ENCODE measurements around the gene TMEM150A.
"Not testable (repeated sequence)": the region's sequence is repeated elsewhere in the genome, so short reads cannot be mapped to it uniquely, and the experiment has no call there.

The TMEM150A gene

DNA sequence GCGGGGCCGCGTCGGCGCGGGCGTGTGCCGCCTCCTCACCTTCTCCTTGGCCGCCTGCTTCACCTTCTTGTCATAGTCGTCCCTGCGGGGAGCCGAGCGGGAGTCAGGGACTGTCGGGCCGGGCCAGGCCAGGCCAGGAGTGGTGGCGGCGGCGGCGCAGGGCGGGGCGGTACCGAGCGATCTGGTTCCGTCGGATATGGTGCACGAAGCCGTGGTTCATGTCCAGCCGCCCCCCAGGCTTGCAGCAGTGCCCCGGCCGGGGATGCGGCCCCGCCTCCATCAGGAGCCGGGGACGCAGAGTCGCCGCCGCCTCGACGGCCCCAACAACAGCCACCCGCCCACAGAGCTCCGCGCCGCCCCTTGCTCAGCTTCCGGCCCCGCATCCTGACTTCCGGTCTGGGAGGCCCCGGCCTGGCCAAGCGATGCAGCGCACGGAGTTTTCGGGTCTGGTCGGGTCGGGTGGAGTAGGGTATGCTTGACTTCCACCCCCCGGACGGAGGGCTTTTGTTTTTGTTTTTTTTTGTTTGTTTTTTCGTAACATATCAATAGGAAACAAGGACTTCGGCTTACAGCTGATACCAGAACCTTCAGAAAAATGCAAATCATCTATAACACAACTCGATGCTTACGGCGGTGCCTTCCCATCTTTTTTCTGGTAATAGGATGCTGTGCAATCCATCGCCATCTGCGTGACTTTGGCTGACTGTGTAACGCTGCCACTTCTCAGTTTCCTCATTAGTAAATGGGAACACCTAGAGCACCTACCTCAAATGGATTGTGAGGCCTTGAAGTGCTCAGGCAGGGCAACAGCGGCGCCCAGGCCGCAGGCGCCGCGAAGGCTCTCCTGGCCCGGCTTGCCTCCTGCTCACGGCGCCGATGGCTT is 9.4 kb upstream of the TMEM150A start, which contains the start of gene C2orf68:
C2orf68 (minus strand) TSS at position 362 of the 883 bp plus-strand sequence; CDS start at position 280, 82 bp downstream.
- peak; percentile 65 to 85 for DNase-seq

DNA sequence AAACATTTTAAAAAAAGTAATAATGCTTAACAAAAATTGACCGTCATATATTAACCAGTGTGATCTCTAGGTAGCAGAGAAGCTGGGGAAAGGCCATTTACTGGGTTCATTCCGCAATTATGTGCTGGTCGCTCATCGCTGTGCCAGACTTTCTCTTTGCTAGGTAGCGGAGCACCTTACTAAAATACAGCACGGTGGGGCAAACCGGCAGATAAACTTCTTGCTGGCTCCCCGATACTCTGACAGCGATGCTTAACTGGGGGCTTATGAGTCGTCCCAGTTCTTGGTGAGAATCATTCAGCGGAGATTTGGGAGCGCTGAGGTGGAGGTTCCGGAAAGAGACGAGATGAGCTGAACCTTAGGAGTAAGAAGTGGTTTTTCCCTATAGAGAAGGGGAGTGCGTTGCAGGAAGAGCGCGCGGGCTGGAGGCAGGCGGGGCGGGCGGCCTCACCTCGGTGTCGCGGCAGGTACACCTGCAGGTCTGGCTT is 8.8 kb upstream of the TMEM150A start:
- DNase-seq: no peak

DNA sequence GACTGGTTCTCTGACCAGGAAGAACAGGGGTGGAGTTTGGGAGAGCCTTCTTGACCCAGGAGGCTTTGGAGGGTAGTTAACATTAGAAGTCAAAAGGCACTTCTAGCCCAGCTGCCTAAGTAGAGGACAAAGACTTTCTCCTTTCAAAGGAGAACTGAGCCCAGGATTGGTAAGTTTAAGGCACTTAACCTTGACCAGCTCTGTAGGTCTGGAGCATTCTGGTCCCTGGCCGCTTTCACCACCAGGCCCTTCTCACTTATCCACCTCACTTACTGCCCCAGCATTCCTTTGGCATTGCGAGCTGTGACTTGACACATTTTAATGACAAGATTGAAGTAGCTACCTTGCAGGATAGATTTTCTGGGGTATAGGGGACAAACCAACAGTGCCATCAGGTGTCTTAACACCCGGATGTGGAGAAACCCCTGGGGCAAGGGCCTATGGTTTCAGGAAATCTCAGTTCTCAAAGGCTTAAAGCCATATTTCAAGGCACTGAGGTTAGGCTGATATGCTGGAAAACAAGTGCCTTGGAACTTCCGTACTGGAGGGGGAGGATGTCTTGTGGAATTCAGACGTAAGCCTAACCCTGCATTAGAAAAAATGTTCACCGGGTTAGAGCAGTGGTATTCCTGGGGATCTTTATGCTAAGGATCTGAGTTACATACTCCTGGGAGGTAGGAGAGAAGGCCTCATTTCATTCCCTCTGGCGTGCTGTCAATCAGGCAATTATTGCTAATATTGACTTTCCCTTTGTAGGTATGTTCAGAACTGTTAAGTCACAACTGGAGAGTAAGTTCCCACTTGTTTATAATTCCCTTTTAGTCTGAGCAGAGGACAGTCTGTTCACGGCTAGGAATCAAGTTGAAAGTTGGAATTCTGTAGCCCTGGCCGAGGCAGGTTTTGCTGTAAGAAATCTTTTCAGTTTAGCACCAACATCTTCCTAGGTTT is 5.0 kb upstream of the TMEM150A start:
- DNase-seq: no peak

DNA sequence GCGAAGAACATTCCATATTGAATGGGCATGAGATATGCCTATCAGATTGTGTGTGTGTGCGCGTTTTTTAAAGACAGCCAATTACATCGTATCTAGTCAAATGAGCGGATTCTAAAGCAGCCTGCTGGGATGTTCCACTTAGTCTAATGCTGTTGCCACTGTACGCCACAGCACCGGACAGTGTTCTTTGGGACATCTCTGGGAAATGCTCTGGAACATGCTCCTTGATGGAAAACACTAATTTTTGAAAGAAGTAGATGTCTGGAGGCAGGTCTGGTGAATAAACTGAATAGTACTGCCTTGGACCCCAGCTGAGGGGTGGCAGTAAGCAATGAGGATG is 3.6 kb upstream of the TMEM150A start:
- no peak for DNase-seq

DNA sequence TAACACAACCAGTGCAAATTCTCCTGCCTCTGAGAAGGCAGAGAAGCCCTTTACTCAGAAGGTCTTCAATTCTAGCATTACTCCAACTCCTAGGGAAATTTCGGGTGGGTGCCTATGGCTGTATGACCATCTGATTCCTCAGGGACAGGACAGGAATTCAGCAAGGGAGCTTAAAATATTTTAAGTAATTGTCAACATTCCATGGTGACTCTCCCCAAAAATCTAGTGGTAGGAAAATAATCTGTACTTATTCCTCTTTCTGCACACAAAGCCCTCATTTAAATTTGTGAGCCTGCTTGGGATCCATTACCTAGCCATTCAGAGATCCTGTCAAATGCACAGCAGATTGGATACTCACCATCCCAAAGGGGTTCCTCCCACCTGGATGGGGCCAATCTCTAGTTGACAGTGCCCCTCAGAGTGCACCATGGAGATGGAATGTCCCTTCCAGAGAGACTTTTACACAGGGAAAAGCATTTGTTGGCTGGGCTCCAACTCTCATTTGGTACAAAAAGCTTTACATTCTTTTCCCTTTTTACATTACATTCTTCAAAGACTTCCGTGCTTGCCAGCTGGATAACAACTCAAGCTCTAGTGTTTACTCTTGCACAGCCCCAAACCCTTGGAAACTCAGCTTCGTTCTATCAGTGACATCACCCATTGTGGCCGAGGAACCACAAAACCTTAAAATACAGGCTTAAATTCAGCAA is 3.1 kb upstream of the TMEM150A start:
- peak in 1 of 2 experiments; percentile 38 for DNase-seq

DNA sequence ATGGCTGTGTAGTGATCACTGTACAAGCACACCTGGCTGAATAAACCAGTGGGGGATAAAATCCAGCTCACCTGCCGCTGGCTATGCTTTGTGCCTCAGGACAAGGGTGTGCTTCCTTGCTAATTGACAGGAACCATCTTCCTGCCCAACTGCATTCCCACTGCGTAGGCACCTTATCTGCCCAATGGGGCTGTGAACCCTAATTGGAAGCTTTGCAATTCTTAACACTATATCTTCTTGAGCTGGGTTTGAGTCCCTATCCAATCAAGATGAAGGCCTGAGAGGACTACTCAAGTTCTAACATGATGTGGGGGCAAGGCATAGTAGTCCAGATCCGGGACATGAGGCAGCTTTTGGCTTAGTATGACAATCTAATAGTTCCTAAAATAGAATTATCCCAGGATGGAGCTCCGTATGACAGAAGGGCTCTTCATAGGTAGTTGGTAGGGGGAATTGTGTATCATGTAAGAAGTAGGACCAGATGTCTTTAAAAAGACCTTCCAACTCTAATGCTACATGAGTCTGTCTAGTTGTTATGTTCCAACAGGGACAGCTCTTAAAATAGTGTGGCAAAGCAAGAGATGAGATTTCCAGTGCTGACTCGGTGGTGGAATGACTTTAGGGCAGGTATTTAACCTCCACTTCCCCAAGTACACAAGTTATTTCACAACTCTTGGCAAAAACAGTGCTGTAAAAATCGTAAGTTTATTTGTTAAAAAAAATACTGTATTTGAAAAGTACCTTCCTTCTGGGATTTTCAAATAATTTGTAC is 2.3 kb upstream of the TMEM150A start:
- DNase-seq: no peak

DNA sequence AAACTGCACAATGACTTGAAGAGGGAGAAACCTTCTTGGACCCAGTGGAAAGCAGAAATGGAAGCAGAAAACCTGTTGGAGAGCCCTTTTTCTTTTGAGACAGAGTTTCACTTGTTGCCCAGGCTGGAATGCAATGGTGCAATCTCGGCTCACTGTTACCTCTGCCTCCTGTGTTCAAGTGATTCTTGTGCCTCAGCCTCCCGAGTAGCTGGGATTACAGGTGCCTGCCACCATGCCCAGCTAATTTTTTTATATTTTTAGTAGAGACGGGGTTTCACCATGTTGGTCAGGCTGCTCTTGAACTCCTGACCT is 1.6 kb upstream of the TMEM150A start:
- not testable (repeated sequence) for DNase-seq

DNA sequence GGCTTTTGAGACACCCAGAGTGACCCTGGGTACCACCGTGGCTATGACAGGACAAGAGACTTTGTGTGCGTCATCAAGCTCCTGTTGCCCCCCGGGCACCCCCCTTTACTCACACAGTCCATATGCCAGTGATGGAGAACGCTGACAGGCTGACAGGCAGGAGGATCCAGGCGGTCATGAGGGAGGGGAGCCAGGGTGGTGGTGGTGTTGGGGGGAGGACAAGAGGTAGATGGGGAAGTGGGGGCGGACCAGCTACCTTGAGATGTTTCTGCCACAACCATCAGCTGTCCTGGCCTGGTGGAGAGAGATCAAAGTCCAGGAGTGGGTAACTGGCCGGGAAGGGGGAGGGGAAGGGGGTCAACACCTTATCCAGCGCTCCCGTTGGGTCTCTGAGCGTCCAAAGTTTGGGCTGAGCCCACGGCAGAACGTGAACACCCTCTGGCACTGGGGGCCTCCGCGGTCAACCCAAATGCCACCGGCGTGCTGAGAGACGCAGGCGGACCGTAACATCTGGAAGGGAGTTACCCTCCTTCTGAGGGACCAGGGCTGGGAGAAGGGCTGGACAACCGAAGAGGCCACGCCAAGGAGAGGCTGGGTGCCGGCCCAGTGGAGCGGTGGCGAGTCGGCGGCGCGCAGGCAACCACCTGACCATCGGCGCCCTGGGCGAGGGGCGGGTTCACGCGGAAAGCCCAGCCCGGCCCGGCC is 575 bp downstream of the TMEM150A start:
- DNase-seq: no peak

DNA sequence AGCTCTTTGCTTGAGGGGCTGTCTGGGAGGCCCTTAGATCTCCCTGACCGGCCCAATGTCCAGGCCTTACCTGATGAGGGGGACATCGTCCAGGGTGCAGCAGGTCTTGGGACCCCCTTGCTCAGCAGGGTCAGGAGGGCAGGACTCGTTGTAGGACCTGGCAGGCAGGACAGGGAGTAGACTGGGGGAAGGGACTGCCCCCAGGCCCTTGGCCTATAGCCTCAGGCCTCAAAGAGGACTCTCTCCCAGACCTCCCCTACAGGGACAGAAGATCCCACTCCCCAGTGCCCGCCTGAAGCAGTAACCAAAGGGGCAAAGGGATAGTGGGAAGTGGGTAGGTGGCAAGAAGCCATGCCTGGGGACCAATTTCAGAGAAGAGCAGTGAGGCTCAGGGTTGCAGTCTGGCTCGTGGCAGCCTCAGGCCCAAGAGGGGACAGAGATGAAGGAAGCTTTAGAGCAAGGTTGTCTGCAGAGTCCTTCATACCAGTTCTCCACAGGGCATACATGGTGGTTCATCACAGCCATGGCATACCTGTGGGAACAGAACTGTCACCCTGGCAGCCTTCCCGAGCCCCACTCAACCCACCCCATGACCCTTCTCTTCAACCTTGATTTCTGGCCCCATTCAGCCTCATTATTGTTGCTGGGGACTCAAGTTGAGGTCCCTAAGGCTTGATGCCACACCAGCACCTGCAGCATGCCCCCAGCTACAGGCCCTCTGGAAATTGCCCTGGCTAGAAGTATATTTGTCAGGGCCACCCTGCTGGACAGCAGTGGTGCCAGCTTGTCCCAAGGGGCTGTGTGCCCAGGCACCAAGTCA is 1.3 kb downstream of the TMEM150A start:
- no peak for DNase-seq

DNA sequence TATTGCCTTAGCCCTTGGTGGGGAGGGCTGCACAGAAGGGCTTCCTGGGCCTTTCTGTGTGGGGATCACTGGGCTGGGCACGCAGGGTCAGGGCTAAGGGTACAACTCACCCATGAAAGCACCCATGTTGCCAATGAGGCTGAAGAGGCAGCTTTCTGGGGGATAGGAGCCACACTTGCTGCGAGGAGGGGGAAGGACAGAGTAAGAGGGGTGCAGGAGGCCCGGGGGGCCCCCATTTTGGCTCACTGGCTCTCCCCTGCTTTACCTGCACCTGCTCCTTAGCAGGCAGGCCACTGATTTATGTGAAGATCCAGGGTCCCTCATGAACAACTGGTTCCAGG is 2.3 kb downstream of the TMEM150A start:
- no peak for DNase-seq

DNA sequence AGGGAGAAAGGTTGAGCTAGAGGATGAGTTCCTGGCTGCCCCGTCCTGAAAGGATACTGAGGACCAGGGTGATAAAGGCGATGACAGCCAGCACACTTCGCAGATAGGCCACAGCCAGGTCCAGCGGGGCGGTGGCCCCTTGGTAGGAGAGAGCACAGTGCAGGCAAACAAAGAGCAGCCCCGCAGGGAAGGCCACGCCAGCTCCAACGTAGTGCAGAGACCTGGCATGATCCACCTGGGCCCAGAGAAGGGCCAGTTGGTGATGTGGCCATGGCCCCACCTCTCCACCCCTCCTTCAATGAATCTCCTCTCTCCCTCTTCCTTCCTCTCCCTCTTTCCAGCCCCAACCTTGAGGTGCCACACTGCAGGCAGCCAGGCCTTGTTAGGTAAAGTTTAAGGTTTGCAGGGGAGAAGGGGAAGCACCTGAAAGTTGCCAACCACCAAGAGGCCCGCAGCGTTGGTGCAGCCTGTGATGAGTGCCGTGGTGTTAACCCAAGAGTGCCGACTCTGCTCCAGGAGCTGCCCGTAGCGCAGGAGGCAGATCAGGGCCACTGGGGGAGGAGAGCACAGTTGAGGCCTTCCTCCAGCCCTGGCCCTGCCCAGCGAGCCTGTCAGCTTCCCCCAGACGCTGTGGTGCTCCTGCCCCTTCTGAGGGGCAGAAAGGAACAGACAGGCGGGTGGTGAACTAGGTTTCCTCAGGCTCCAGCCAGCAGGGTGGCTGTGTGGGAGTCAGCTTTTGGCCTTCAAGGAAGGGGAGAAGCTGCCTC is 2.8 kb downstream of the TMEM150A start:
- no peak for DNase-seq

DNA sequence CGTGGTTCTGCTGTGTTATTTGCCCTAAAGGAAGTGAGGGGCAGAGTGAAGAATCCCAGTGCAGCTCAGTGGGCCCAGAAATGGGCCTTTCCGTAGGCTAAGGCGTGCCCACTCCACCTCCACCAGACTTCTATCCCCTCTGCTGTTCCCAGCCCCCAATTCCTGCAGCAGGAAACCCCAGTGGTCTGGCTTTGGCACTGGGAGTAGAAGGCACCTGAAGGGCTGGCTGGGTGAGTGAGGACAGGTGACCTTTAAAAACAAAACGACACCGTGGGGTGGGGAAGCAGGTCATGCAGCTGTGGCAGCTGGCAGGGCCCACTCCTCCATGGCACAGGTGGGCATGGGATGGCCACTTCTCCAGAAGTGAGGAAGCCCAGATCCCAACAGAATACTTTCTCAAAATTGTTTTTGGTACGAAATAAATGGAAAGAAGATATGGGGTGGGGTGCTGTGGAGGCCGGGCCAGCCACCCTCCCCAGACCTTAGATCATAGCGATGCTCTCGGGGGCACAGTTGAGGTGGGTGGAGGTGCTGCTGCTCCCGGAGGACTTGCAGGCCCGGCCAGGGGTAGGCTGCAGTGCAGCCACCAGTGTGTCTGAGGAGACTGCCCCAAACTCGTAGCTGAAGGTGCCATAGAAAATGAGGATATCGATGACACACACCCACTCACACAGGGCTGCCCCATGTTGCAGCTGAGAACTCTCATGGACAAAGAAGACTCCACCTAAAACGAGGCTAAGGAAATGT is 3.7 kb downstream of the TMEM150A start:
- DNase-seq: no peak

DNA sequence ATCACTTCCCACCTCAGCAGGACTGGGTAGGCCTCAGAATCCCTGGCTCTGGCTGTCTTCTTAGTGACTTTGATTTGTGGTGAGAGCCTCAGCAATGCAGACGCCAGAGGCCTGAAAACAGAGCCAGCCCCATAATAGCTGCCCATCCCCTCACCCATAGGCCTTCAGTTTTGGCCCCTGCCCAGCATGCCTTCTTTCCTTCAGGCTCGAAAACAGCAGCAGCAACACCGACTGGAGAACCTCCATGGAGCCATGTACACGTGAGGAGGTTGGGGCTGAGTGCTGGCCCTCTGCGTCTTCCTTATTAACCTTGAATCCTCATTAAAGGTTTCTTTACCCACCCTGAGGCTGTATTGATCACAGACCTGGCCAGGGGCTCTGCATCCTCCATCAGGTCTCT is 5.3 kb downstream of the TMEM150A start:
- no peak for DNase-seq

DNA sequence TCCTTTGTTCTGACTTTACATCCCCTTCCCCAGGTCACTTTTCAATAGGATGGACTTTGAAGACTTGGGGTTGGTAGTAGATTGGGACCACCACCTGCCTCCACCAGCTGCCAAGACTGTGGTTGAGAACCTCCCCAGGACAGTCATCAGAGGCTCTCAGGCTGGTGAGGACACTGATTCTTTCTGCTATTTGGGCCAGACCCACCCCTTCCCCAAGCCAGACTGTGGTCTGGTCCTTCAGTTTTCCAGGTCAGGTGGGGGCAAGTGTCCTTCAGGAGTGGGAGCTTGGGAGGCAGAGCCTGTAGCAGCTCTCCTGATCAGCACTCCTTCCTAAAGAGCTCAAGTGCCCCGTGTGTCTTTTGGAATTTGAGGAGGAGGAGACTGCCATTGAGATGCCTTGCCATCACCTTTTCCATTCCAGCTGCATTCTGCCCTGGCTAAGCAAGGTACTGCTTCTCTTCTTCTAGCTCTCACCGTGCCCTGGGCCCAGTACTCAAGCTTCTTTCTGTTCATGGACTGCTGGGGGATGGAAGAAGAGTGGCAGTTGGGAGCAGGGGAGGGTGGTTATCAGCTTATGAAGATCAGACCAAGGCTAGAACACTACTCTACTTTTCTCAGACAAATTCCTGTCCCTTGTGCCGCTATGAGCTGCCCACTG is 5.9 kb downstream of the TMEM150A start:
- DNase-seq: no peak

DNA sequence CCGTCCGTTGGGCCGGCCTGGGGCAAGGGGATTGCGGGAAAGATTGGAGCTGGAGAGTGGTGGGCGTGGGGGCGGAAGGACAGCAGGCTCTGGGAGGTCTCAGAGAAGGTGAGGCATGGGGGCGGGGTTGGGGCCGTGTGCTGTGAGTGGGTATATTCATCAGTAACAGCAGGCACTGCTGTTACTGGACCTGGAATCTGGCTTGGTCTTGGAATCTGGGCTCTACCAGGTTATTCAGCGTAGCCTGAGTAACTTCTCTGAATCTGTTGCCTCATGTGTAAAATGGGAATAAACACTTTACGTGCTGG is 6.5 kb downstream of the TMEM150A start:
- no peak for DNase-seq

DNA sequence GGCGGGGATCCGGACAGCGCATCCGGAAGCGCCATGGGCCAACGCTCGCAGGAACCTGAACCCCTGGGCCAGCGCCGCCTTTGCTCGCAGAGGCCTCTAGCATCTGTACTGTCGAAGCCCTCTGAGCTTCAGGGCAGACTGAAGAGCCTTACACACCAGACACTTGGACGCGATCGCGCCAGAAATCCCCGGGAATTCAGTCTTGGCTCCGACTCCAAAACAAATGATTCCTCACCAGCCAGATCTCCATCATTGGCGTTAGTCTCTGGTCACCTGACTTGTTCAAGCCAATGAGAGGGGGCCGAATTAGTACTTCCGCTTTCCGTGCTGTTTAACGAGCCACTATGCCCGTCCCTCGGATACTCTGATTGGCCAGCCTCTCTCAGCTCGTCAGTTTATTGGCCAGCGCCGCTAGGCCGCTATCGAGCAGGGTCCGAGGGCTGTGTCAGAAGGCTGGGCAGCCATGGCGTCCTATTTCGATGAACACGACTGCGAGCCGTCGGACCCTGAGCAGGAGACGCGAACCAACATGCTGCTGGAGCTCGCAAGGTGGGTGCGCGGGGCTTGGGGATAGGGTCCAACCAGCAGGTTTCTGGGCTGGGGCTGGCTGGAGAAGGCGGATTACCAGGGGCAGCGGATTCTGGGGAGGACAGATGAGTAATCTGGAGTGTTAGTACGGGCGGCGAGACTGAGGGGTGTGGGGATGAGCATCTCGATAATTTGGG is 7.0 kb downstream of the TMEM150A start, which contains the start of gene RNF181:
RNF181 (plus strand) TSS at position 445 of the 725 bp plus-strand sequence; CDS start at position 464, 19 bp downstream.
- DNase-seq: peak; percentile 91 to 98

DNA sequence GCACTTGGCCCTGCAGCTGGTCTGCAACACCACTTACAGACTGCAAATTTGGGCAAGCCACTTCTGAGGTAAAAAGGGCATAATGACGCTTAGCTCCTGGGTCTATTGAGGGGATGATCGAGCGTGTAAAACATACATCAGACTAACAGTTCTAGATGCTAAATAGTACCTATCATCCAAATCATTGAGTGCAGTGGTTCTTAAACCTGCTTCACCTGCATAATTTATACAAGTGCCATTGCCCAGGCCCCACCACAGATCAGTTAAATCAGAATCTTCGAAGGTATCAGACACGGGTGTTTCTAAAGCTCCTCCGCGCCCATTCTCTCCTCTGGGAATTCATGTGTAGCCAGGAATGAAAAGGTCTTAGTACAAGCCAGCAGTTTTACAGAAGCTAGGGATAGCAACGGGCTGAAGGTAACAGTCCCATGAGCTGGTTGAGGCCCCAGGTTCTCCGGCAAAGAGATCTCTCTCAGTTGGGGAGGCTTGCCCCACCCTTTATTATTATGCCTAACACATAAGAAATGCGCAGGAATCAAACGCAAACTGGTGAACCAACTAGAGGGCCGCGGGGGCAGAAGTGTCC is 7.7 kb downstream of the TMEM150A start:
- DNase-seq: no peak

DNA sequence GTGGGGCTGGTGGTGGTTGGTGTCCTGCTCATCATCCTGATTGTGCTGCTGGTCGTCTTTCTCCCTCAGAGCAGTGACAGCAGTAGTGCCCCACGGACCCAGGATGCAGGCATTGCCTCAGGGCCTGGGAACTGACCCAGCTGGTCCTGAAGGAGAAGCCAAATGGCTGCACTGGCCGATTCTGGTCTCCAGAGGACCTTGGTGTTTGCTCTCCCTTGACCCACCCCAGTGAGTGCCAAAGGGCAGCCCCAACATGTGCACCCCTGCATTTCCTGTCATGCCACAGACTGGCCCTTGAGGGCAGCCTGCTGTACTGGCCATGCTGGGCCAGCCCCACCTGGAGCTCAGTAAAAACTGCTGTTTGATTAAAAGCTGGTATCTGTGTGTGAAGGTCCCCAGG is 9.5 kb downstream of the TMEM150A start:
- no peak for DNase-seq

All from NCI-H446 (cell line).